ENCODE results near the gene SARDH.

SARDH gene

GRCh38 chr9:133634081-133634691 lies 104.0 kb downstream of the SARDH start:
- Histone ChIP-seq H4K12ac (ENCODE audit: low read depth, low read length) (no peak overlapping the region), H2BK12ac (ENCODE audit: low read length) (no peak overlapping the region), H3K4me1 (ENCODE audit: control insufficient read depth in 1 of 2, insufficient read depth in 2 of 2, low read length in 2 of 2) (peaks cover 0 to 9% of the 10 kb centered on the region in 2 experiments), H4K8ac (ENCODE audit: low read depth, low read length) (no peak overlapping the region), H3K27me3 (ENCODE audit: insufficient read depth, low read length) (no peaks in the 10 kb centered on the region), H2AK5ac (ENCODE audit: low read length) (no peak overlapping the region), H3K4me3 (ENCODE audit: low read depth, low read length) (no peak overlapping the region), H3K23ac (ENCODE audit: low read length) (no peak overlapping the region), H2BK120ac (ENCODE audit: insufficient read depth, low read length, poor library complexity) (no peak overlapping the region), H3K79me1 (ENCODE audit: low read length) (no peaks in the 10 kb centered on the region), H3K4me2 (ENCODE audit: low read length) (no peak overlapping the region), H4K91ac (ENCODE audit: low read depth, low read length) (no peak overlapping the region), H3K9ac (ENCODE audit: low read length) (no peak overlapping the region), H3K14ac (ENCODE audit: low read length) (no peak overlapping the region), H3K4ac (ENCODE audit: low read depth, low read length) (no peak overlapping the region), H3K9me3 (ENCODE audit: insufficient read depth, low read depth, low read length) (no peaks in the 10 kb centered on the region), H3K36me3 (ENCODE audit: control insufficient read depth in 1 of 2, insufficient read depth in 2 of 2, low read length in 2 of 2) (no peaks in the 10 kb centered on the region), H3K27ac (ENCODE audit: low read depth, low read length) (no peak overlapping the region), H2BK5ac (ENCODE audit: low read depth, low read length, poor library complexity) (no peak overlapping the region), H2AFZ (ENCODE audit: insufficient read depth, low read length, poor library complexity) (no peak overlapping the region), H3K79me2 (ENCODE audit: control insufficient read depth, insufficient read depth, low read length, poor library complexity) (no peaks in the 10 kb centered on the region), H3K18ac (ENCODE audit: low read length) (no peak overlapping the region)
- no CpG with 5 or more reads among the region's 24 CpGs for WGBS (ENCODE audit: extremely low coverage, insufficient coverage, insufficient read length)
- DNase-seq, result no peak

GRCh38 chr9:133633681-133634080 lies 104.5 kb downstream of the SARDH start:
- H2BK12ac ChIP-seq (ENCODE audit: low read length), result no peak overlapping the region
- H3K4me2 ChIP-seq (ENCODE audit: low read length), result no peak overlapping the region
- no peak overlapping the region for H3K4ac ChIP-seq (ENCODE audit: low read depth, low read length)
- no peak overlapping the region for H2BK120ac ChIP-seq (ENCODE audit: insufficient read depth, low read length, poor library complexity)
- no peak overlapping the region for H4K91ac ChIP-seq (ENCODE audit: low read depth, low read length)
- H3K23ac ChIP-seq (ENCODE audit: low read length), result no peak overlapping the region
- H3K36me3 ChIP-seq (ENCODE audit: control insufficient read depth in 1 of 2, insufficient read depth in 2 of 2, low read length in 2 of 2), result no peaks in the 10 kb centered on the region
- no peak overlapping the region for H3K4me3 ChIP-seq (ENCODE audit: low read depth, low read length)
- H2AFZ ChIP-seq (ENCODE audit: insufficient read depth, low read length, poor library complexity), result no peak overlapping the region
- H3K27me3 ChIP-seq (ENCODE audit: insufficient read depth, low read length), result no peaks in the 10 kb centered on the region
- WGBS (ENCODE audit: extremely low coverage, insufficient coverage, insufficient read length), result no CpG with 5 or more reads among the region's 8 CpGs
- no peak overlapping the region for H2BK5ac ChIP-seq (ENCODE audit: low read depth, low read length, poor library complexity)
- no peak overlapping the region for H2AK5ac ChIP-seq (ENCODE audit: low read length)
- no peak overlapping the region for H3K9ac ChIP-seq (ENCODE audit: low read length)
- no peak overlapping the region for H3K27ac ChIP-seq (ENCODE audit: low read depth, low read length)
- peaks cover 2% of the 10 kb centered on the region for H3K9me3 ChIP-seq (ENCODE audit: insufficient read depth, low read depth, low read length)
- DNase-seq, result no peak
- peaks cover 0 to 9% of the 10 kb centered on the region in 2 experiments for H3K4me1 ChIP-seq (ENCODE audit: control insufficient read depth in 1 of 2, insufficient read depth in 2 of 2, low read length in 2 of 2)
- H4K8ac ChIP-seq (ENCODE audit: low read depth, low read length), result no peak overlapping the region
- no peak overlapping the region for H4K12ac ChIP-seq (ENCODE audit: low read depth, low read length)
- no peak overlapping the region for H3K18ac ChIP-seq (ENCODE audit: low read length)
- no peaks in the 10 kb centered on the region for H3K79me2 ChIP-seq (ENCODE audit: control insufficient read depth, insufficient read depth, low read length, poor library complexity)
- H3K79me1 ChIP-seq (ENCODE audit: low read length), result no peaks in the 10 kb centered on the region
- H3K14ac ChIP-seq (ENCODE audit: low read length), result no peak overlapping the region

DNA sequence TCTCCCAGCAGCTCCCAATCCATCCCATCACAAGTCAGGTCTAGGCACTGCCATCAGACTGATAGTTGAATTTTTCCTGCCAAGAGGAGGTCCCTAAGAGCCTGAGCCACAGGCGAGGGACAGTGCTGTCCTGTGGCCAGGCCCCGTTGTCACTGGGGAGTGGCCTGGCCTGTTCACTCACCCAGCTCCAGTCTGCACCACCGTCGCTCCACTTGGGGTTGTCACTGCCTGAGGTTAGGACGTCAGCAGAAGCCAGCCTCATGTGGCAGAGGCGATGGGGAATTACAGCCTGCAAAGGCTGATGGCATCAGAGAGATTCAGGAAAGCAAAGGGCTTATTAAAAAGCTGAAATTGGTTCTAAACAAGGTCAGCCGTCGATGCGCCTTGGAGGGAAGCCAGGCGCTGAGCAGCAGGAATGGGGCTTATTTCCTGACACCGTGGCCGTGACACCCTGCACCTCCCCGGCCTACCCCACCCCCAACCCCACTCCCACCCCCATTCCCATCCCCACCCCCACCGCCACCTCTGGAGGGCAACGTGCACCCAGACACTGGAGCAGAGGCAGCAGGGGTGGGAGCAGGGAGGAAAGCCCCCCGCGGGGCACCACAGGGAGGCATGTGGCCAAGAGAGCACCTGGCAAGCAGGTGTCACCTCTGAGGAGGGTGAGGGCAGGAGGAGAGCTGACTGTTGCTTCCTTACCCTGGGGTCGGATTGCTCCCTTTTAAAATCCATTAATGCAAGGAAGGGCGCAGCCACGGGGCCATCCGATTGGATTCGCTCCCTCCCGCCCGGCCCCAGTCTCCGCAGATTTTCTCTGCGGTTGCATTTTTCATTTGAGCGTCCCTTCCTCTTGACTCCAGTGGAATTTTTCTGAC lies 105.1 kb downstream of the SARDH start:
- no peak overlapping the region for H2BK12ac ChIP-seq (ENCODE audit: low read length)

GRCh38 chr9:133631111-133631510 lies 107.0 kb downstream of the SARDH start:
- peaks cover 7% of the 10 kb centered on the region for H3K9me3 ChIP-seq (ENCODE audit: insufficient read depth, low read depth, low read length)
- no peak overlapping the region for H2BK120ac ChIP-seq (ENCODE audit: insufficient read depth, low read length, poor library complexity)
- H4K8ac ChIP-seq (ENCODE audit: low read depth, low read length), result no peak overlapping the region
- DNase-seq, result no peak
- H3K4me1 ChIP-seq (ENCODE audit: control insufficient read depth in 1 of 2, insufficient read depth in 2 of 2, low read length in 2 of 2), result peaks cover 0 to 9% of the 10 kb centered on the region in 2 experiments
- H3K4me2 ChIP-seq (ENCODE audit: low read length), result no peak overlapping the region
- no peaks in the 10 kb centered on the region for H3K79me1 ChIP-seq (ENCODE audit: low read length)
- H3K79me2 ChIP-seq (ENCODE audit: control insufficient read depth, insufficient read depth, low read length, poor library complexity), result no peaks in the 10 kb centered on the region
- H3K9ac ChIP-seq (ENCODE audit: low read length), result no peak overlapping the region
- no peak overlapping the region for H2BK5ac ChIP-seq (ENCODE audit: low read depth, low read length, poor library complexity)
- no peaks in the 10 kb centered on the region for H3K27me3 ChIP-seq (ENCODE audit: insufficient read depth, low read length)
- no peak overlapping the region for H2AK5ac ChIP-seq (ENCODE audit: low read length)
- no CpG with 5 or more reads among the region's 12 CpGs for WGBS (ENCODE audit: extremely low coverage, insufficient coverage, insufficient read length)
- no peak overlapping the region for H2AFZ ChIP-seq (ENCODE audit: insufficient read depth, low read length, poor library complexity)
- H3K23ac ChIP-seq (ENCODE audit: low read length), result no peak overlapping the region
- H4K12ac ChIP-seq (ENCODE audit: low read depth, low read length), result no peak overlapping the region
- H3K18ac ChIP-seq (ENCODE audit: low read length), result no peak overlapping the region
- H3K4me3 ChIP-seq (ENCODE audit: low read depth, low read length), result no peak overlapping the region
- no peak overlapping the region for H3K4ac ChIP-seq (ENCODE audit: low read depth, low read length)
- no peak overlapping the region for H2BK12ac ChIP-seq (ENCODE audit: low read length)
- no peak overlapping the region for H3K27ac ChIP-seq (ENCODE audit: low read depth, low read length)
- H3K14ac ChIP-seq (ENCODE audit: low read length), result no peak overlapping the region
- no peak overlapping the region for H4K91ac ChIP-seq (ENCODE audit: low read depth, low read length)
- H3K36me3 ChIP-seq (ENCODE audit: control insufficient read depth in 1 of 2, insufficient read depth in 2 of 2, low read length in 2 of 2), result no peaks in the 10 kb centered on the region

More for the DNA sequence above, 105.1 kb downstream of the SARDH start:
- Histone ChIP-seq H3K4me3 (ENCODE audit: low read depth, low read length) (no peak overlapping the region), H3K4me1 (ENCODE audit: control insufficient read depth in 1 of 2, insufficient read depth in 2 of 2, low read length in 2 of 2) (peaks cover 0 to 9% of the 10 kb centered on the region in 2 experiments), H4K91ac (ENCODE audit: low read depth, low read length) (no peak overlapping the region), H3K9me3 (ENCODE audit: insufficient read depth, low read depth, low read length) (peaks cover 2% of the 10 kb centered on the region), H2BK5ac (ENCODE audit: low read depth, low read length, poor library complexity) (no peak overlapping the region), H3K79me1 (ENCODE audit: low read length) (no peaks in the 10 kb centered on the region), H3K9ac (ENCODE audit: low read length) (no peak overlapping the region), H3K27me3 (ENCODE audit: insufficient read depth, low read length) (no peaks in the 10 kb centered on the region), H3K4me2 (ENCODE audit: low read length) (no peak overlapping the region), H2BK120ac (ENCODE audit: insufficient read depth, low read length, poor library complexity) (no peak overlapping the region), H3K27ac (ENCODE audit: low read depth, low read length) (no peak overlapping the region), H3K79me2 (ENCODE audit: control insufficient read depth, insufficient read depth, low read length, poor library complexity) (no peaks in the 10 kb centered on the region), H3K36me3 (ENCODE audit: control insufficient read depth in 1 of 2, insufficient read depth in 2 of 2, low read length in 2 of 2) (no peaks in the 10 kb centered on the region), H3K4ac (ENCODE audit: low read depth, low read length) (no peak overlapping the region), H3K14ac (ENCODE audit: low read length) (no peak overlapping the region), H4K8ac (ENCODE audit: low read depth, low read length) (no peak overlapping the region), H4K12ac (ENCODE audit: low read depth, low read length) (no peak overlapping the region), H2AK5ac (ENCODE audit: low read length) (no peak overlapping the region), H3K18ac (ENCODE audit: low read length) (no peak overlapping the region), H2AFZ (ENCODE audit: insufficient read depth, low read length, poor library complexity) (no peak overlapping the region), H3K23ac (ENCODE audit: low read length) (no peak overlapping the region)
- no peak for DNase-seq
- WGBS (ENCODE audit: extremely low coverage, insufficient coverage, insufficient read length), result no CpG with 5 or more reads among the region's 27 CpGs
